HG03575 (cell line): ENCODE data around the gene MCRIP2.
"Not testable (repeated sequence)": the region's sequence is repeated elsewhere in the genome, so short reads cannot be mapped to it uniquely, and the experiment has no call there.

Experiments used
- ATAC-seq: cut with Tn5 transposase; IDR thresholded peaks from one replicate; pipeline ENCODE4 v1.9.1; 2021; ENCODE audit not compliant: unreplicated experiment, insufficient number of reproducible peaks, low FRiP score; ENCODE audit errors: extremely low read depth

MCRIP2 gene, protein sequence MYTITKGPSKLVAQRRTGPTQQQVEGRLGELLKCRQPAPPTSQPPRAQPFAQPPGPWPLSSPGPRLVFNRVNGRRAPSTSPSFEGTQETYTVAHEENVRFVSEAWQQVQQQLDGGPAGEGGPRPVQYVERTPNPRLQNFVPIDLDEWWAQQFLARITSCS

DNA sequence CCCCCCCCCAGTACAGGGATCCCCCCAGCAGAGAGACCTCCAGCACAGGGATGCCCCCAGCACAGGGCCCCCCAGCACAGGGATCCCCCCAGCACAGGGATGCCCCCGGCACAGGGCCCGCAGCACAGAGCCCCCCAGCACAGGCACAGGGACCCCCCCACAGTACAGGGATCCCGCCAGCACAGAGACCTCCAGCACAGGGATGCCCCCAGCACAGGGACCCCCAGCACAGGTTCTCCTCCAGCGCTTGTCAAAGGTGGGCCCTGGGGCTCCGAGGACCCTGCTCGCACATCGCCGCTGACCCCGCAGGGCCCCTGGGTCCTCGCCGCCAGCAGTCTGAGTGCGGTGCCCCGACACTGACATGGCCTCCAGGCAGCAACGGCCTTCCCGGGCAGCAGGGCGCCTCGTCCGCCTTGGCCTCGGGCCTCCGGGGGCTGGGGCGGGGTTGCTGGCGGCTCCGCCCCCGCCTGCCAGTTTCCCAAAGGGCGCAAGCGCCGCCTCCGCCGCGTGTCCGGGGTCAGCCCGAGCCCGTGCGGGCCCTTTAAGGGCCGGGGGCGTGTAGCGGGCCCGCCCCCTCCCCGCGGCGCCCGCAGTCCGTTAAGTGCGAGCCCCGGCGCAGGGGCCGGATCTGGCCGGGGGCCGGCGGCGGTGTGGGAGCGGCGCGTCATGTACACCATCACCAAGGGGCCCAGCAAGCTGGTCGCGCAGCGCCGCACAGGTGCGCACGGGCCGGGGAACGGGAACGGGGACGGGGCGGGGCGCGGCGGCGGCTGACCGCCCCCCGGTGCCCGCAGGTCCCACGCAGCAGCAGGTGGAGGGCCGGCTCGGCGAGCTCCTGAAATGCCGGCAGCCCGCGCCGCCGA, at the start of gene MCRIP2:
Gene MCRIP2, plus strand, starts transcription at position 503 of the 863 bp plus-strand sequence. Its CDS starts 164 bp downstream, at position 667.
- ATAC-seq, result no peak

DNA sequence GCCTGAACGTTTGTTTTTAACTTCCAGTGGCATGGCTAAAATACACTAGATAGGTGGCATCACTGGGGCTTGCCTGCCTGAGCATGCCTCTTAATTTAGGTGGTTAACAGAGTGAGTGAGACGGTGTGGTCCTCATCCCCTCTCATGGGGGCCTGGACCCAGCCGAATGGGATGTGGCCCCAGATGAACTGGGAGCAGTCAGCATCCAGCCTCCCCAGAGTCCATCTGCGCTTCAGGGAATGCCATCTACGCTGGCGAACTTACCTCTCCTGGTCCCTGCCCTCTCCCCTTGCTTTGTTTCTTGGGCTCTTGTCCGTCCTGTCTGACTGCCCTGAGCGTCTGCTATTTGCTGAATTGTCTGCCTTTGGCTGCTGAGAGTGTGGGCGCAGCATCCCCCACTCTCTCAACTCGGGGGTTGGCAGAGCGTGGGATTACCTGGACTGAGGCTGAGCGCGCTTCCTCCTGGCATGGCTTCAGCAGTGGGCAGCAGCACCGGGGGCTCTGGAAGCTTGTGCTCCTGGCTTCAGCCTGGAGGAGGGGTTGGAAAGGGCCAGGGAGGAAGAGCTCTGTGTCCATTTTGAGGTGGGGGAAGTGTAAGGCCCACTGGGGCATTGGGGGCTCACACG, 49.6 kb upstream of the MCRIP2 start:
- ATAC-seq, result no peak

DNA sequence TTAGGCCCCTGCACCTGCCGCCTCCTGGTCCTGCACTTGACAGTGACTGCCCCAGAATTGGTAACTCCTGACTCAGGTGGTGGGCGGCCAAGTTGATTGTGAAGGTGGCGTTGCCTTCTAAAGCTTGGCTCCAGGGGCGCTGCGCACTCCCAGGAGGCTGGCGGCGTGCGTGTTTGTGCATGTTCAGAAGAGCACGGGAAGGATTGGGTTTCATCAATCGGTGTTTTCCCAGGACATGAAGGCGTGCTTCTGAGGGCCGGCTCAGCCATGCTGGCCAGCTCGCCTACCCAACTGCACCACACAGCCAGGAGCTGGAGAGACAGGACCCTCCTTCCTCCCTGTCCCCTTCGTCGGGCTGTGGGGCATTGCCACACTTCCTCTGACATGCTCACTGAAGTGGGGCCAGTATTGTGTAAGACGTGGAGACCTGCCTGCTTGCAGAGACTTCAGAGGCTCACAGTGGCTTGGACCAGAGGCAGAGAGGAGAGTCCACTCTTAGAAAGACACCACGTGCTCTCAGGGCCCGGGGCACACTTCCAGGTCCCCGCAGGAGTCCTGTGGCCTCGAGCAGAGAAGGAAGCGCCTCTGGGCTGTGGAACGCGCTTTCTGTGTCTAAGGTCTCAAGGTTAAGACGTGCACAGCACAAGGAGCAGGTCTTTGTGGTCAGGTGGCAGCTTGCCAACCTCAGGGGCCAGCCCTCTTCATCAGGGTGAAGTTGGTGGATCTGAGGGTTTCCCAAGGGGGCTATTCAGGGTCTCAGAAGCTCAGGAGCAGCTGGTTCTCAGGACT, 48.9 kb upstream of the MCRIP2 start:
- ATAC-seq, result no peak

DNA sequence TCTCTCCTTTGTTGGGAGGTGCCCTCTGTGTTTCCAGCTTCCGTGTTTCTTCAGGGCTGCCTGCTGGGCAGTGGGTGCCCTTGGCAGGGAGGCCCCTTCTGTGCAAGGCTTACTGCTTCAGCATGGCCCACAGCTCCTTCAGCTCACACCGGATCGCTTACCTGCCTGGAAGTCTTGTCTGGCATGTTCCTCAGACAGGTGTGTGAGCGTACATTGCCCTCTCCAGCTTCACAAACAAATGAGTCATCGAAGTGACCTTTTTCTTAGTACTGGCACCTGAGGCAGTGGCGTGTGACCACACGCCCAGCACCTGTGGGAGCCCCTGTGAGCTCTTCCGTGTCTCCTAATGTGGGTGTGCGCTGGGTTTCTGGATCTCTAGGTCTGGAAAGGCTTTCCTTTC, 48.2 kb upstream of the MCRIP2 start:
- no peak for ATAC-seq

DNA sequence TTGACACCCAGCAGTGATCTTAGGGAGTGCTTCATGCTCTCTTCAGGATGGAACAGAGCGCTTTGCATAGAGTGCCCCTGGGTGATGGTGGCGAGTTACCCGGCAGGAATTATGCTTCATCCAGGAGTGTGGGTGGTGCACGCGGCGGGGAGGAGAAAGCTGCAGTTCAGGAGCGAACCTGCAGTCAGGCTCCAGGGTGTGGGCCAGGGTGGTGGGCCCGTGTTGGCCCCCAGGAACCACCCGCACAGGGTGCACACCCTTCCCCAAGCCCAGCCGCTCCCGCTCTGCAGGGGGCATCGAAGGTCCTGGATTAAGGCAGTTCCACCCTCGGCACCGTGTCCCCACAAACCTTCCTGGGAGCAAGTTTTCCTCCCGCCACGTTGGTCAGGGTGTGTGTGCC, 47.8 kb upstream of the MCRIP2 start:
- ATAC-seq, result no peak

DNA sequence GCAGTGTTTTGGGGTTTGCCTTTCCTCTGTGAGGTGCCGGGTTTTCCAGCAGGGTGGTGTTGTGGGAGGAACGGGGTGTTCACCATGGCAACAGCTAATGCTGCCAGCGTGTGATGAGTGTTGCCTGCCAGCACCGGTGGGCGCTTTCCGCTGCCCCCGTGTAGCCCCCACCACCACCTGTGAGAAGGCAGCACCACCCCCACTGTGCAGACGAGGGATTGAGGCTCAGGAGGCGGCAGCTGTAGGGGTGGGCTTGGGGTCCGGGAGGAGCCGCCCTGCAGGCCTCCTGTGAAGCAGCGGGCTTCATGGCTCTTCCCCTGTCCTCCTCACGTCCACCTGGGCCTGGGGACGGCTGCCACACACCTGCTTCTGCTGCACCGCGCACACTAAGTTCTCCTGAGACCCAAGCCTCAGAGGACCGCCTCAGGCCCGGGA, 46.5 kb upstream of the MCRIP2 start:
- ATAC-seq, result no peak

DNA sequence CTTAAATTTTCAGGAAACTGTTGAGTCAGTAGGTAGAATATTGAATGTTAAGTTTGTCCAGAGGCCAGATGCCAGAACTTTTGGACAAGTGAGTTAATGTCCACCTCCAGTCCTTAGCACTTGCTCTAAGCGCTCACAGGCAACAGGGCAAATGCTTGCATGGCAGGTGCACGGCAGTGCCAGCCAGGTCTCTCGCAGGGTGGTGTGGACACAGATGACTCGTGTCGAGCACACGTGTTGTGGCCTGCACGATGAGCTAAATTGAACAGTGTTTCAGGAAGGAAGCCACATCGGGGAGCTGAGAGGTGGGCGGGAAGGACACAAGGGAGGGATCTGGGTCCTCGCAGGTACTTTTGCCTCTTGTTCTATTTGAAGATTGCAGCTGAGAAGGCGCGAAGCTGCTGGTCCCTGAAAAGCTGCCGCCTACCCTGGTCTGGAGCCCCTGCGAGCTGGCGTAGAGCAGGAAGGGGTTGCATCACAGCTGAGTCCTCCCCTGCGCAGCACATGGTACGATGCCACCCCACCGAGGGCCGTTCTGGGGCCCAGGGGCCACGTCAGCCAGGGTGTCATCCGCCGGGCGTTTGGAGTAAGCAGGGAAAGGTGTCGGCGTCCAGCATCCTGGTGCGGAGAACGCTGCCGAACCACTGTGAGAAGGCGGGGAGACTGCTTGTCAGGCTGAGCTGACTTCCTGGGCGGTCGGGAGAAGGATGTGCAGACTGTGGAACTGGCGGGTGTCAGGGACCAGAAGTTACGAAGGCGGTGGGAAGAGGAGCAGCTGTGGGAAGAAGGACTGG, 45.5 kb upstream of the MCRIP2 start:
- ATAC-seq, result no peak

DNA sequence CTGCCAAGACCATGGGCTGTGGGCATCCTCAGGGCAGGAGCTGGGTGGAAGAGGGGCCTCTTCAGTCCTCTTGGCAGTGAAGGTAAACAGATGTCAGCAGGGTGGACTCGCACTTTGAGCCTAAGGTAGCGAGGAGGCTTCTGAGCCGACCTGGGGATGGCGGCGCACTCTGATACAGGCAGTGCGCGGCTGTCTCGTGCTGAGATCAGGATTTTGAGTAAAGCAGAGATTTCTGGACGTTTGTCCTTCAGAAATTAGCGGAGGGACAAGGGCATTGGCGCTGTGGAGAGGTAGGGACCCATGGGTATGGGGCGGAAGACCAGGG, 44.9 kb upstream of the MCRIP2 start:
- no peak for ATAC-seq

DNA sequence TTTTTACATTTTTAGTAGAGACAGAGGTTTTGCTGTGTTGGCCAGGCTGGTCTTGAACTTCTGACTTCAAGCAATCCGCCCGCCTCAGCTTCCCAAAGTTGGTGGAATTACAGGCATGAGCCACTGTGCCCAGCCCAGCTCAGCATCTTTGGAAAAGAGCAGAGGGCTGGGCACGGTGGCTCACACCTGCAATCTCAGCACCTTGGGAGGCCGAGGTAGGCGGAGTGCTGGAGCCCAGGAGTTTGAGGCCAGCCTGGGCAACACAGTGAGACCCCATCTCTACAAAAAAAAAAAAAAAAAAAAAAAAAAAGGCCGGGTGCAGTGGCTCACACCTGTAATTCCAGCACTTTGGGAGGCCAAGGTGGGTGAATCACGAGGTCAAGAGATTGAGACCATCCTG, 44.0 kb upstream of the MCRIP2 start:
- ATAC-seq, result not testable (repeated sequence)

DNA sequence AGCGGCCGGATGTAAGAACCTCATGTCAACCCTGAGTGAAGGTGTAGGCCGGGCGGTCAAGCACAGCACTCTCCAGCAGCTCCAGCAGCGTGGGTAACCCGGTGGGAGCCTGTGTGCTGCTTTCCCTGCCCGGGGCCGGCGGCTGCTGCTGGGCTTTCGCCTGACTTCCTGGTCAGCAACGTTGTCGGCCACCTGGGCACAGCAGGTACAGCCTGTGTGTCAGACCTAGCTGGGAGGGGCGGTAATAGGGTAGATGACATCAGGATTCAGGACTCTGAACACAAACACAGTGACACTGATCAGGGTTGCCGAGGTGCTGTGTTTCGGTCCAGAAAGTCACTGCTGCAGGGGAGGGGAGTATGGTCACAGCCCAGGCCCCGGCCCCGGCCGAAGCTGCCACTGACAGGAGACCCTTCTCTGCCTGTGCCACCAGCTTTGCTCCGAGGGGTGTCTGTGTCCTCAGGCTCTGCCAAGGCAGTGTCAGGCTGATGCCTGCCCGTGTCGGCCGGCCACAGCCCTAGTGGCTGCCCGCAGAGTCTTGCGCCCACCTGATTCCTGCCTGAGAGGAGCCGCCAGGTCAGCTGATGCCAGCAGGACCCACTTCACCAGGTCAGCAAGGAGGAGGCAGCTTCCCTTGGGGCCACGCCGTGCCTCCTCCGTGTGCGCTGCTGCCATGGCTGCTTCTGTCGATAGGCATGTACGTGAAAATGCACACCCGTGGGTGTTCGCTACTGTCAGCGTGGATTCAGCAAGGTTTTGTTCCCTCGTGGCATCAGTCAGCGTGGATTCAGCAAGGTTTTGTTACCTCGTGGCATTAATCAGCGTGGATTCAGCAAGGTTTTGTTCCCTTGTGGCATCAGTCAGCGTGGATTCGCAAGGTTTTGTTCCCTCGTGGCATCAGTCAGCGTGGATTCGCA, 42.5 kb upstream of the MCRIP2 start:
- no peak for ATAC-seq

DNA sequence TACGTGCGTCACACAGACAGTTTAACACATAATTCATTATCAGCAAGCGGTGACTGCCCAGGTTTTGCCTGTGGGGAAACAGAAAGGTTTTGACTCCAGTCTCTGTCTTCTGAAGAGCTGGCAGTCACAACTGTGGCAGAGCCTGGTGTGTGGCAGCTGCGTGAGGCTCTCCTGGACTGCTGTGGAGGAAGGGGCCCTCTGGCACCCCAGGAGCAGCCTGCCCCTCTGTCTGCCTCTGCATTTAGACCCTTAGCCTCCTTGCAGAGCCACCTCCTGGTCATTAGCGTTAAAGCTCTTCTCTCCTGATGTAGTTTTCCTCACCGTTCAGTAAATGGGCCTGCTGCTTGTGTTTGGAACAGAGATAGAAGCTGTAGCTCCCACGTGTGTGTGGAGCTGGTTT, 40.8 kb upstream of the MCRIP2 start:
- ATAC-seq, result no peak

DNA sequence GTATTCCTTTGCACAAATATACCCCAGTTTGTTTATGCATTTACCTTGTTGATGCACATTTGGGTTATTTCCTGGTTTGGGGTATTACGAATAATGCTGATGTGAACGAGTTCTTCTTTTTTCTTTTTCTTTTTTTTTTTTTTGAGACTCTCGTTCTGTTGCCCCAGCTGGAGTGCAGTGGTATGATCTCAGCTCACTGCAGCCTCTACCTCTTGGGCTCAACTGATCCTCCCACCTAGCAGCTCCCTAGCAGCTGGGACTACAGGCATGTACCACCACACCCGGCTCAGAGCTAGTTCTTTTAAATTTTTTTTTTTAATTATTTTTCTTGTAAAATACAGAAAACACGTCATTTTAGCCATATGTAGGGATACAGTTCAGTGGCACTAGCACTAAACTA, 37.7 kb upstream of the MCRIP2 start:
- no peak for ATAC-seq

DNA sequence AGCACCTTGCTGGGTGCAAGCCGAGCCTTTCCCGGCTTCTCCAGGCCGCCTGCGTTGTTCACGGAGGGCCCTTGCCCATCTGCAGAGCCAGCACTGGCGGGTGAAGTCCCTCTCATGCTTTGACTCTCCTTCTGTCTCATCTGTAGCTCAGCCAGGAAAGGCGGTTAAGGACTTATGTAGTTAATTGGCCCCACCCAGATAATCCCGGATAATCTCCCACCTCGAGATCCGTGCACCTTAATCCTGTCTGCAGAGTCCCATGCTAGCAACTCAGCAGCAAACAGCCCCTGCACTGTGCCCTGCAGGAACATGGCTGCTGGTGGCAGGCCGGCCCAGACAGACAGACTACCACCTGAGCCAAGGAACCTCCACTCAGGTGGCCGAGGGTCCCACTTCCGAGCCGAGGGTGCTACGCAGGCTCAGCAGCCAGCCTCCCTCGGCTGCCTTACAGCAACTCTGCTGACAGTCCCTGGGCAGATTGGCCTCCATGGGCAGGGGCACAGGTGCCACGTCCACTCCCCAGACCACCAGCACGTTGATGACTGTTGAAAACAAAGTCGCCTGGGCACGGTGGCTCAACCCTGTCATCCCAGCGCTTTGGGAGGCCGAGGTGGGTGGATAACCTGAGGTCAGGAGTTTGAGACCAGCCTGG, 34.8 kb upstream of the MCRIP2 start:
- ATAC-seq, result no peak

DNA sequence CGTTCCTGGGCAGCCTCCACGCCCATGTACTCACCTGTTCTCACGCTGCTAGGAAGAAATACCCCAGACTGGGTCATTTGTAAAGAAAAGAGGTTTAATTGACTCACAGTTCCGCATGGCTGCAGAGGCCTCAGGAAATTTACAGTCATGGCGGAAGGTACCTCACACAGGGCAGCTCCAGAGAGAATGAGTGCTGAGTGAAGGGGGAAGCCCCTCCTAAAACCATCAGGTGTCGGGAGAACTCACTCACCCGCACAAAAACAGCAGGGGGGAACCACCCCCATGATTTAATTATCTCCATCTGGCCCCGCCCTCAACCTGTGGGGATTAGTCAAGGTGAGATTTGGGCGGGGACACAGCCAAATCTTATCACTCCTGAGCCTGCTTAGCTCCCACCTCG, 33.6 kb upstream of the MCRIP2 start:
- ATAC-seq, result no peak

DNA sequence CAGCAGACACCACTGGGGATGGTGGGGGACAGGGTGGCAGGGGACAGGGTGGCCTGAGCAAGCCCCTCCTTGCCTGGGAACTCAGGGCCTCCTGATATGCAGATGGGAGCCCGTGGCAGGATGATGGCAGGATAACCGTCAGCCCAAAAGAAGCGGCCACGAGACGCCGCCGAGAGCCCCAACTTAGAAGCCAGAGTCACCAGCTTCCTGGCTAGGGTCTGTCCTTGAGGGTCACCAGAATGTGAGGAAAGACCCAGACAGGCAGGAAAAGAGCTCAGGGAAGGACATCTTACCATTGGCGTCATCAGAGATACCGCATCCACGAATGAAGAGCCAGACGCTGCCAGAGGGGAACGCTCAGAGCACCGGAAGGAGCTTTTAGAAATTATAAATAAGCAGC, 32.3 kb upstream of the MCRIP2 start:
- ATAC-seq, result no peak

DNA sequence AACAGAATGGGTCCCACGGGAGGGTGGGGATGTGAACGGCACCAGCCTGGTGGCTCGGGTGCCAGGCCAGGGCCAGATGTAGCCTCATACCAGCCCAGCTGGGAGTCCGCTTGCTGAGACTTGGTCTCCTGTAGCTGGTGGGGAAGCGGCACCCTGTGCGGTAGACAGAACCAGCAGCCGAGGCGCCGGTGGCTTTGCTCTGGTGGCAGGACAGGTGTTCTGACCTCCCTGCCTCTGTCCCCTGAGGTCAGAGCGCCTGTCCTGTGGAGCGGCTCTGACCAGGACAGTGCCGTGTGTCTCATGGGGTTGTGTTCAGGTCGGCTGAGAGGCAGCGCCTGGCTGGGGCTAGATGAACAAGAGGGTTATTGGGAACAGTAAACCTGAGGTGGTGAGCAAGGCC, 31.6 kb upstream of the MCRIP2 start:
- no peak for ATAC-seq
